IPS-15b (cell line): Measurements from ENCODE around the gene TCN2.
"Not testable (repeated sequence)": the region's sequence is repeated elsewhere in the genome, so short reads cannot be mapped to it uniquely, and the experiment has no call there.

Experiments used
- H3K27me3 ChIP-seq: one replicate; pipeline ENCODE4 v1.6.1; 2013; ENCODE audit warnings: low read length; ENCODE audit not compliant: control insufficient read depth, insufficient read depth
- H3K36me3 ChIP-seq: one replicate; pipeline ENCODE4 v1.6.1; 2013; ENCODE audit warnings: low read length; ENCODE audit not compliant: control insufficient read depth, insufficient read depth
- H3K4me1 ChIP-seq: one replicate; pipeline ENCODE4 v1.6.1; 2013; ENCODE audit warnings: mild to moderate bottlenecking, low read length; ENCODE audit not compliant: control insufficient read depth, insufficient read depth
- H3K4me3 ChIP-seq: one replicate; pipeline ENCODE4 v1.5.1; 2013; ENCODE audit warnings: low read depth, low read length
- H3K9ac ChIP-seq: one replicate; pipeline ENCODE4 v1.6.1; 2013; ENCODE audit warnings: low read depth, mild to moderate bottlenecking, low read length
- H3K9me3 ChIP-seq: one replicate; pipeline ENCODE4 v1.6.1; 2013; ENCODE audit warnings: mild to moderate bottlenecking, low read length; ENCODE audit not compliant: control insufficient read depth, insufficient read depth

Gene TCN2

GRCh38 chr22:30582788-30583545 is 24.0 kb upstream of the TCN2 start:
- Histone ChIP-seq H3K4me1 (no peaks in the 10 kb centered on the region), H3K4me3 (no peak overlapping the region), H3K9ac (no peak overlapping the region), H3K27me3 (no peaks in the 10 kb centered on the region), H3K9me3 (no peaks in the 10 kb centered on the region), H3K36me3 (peaks cover 95% of the 10 kb centered on the region)

- H3K4me3 ChIP-seq = no peak overlapping the region
- no peaks in the 10 kb centered on the region for H3K9me3 ChIP-seq
- H3K36me3 ChIP-seq = peaks cover 94% of the 10 kb centered on the region
- no peaks in the 10 kb centered on the region for H3K4me1 ChIP-seq
- H3K27me3 ChIP-seq = no peaks in the 10 kb centered on the region
- no peak overlapping the region for H3K9ac ChIP-seq
Measured at GRCh38 chr22:30584441-30584840, 22.5 kb upstream of the TCN2 start.

GRCh38 chr22:30586414-30586813 is 20.6 kb upstream of the TCN2 start:
- Histone ChIP-seq H3K36me3 (peaks cover 74% of the 10 kb centered on the region), H3K9ac (no peak overlapping the region), H3K4me1 (no peaks in the 10 kb centered on the region), H3K27me3 (no peaks in the 10 kb centered on the region), H3K9me3 (no peaks in the 10 kb centered on the region), H3K4me3 (no peak overlapping the region)

- Histone ChIP-seq H3K4me1 (no peaks in the 10 kb centered on the region), H3K27me3 (peaks cover 8% of the 10 kb centered on the region), H3K9me3 (no peaks in the 10 kb centered on the region), H3K9ac (peak overlapping the region; percentile 76), H3K4me3 (peak overlapping the region; percentile 91), H3K36me3 (peaks cover 31% of the 10 kb centered on the region)
Measured at GRCh38 chr22:30591191-30591587, 15.8 kb upstream of the TCN2 start.

GRCh38 chr22:30591588-30592359 is 15.2 kb upstream of the TCN2 start, which contains the start of gene PES1:
Gene PES1 (minus strand): TSS chr22:30591910. CDS start chr22:30591833, 77 bp downstream.
- peaks cover 25% of the 10 kb centered on the region for H3K36me3 ChIP-seq
- no peaks in the 10 kb centered on the region for H3K9me3 ChIP-seq
- H3K27me3 ChIP-seq = peaks cover 8% of the 10 kb centered on the region
- H3K4me3 ChIP-seq = peak within 1 kb of the TSS; percentile 91
- no peaks in the 10 kb centered on the region for H3K4me1 ChIP-seq
- peak within 1 kb of the TSS; percentile 87 for H3K9ac ChIP-seq

GRCh38 chr22:30592360-30592713 is 14.6 kb upstream of the TCN2 start:
- H3K9ac ChIP-seq, H3K4me3 ChIP-seq, H3K27me3 ChIP-seq, H3K4me1 ChIP-seq, H3K9me3 ChIP-seq: not testable (repeated sequence)
- peaks cover 20% of the 10 kb centered on the region for H3K36me3 ChIP-seq

- Histone ChIP-seq H3K4me1 (no peaks in the 10 kb centered on the region), H3K9ac (no peak overlapping the region), H3K9me3 (no peaks in the 10 kb centered on the region), H3K27me3 (peaks cover 8% of the 10 kb centered on the region), H3K4me3 (no peak overlapping the region), H3K36me3 (no peaks in the 10 kb centered on the region)
Measured at GRCh38 chr22:30596199-30596598, 10.8 kb upstream of the TCN2 start.

- Histone ChIP-seq H3K4me1 (no peaks in the 10 kb centered on the region), H3K9me3 (no peaks in the 10 kb centered on the region), H3K36me3 (no peaks in the 10 kb centered on the region), H3K9ac (no peak overlapping the region), H3K4me3 (no peak overlapping the region), H3K27me3 (peaks cover 8% of the 10 kb centered on the region)
Measured at GRCh38 chr22:30596886-30597285, 10.1 kb upstream of the TCN2 start.

GRCh38 chr22:30598986-30599385 is 8.0 kb upstream of the TCN2 start:
- no peaks in the 10 kb centered on the region for H3K9me3 ChIP-seq
- H3K4me3 ChIP-seq = no peak overlapping the region
- no peaks in the 10 kb centered on the region for H3K36me3 ChIP-seq
- no peak overlapping the region for H3K9ac ChIP-seq
- H3K4me1 ChIP-seq = no peaks in the 10 kb centered on the region
- no peaks in the 10 kb centered on the region for H3K27me3 ChIP-seq

GRCh38 chr22:30600921-30601320 is 6.1 kb upstream of the TCN2 start:
- H3K9ac ChIP-seq = no peak overlapping the region
- no peak overlapping the region for H3K4me3 ChIP-seq
- H3K4me1 ChIP-seq = no peaks in the 10 kb centered on the region

GRCh38 chr22:30601464-30601863 is 5.5 kb upstream of the TCN2 start:
- Histone ChIP-seq H3K4me1 (no peaks in the 10 kb centered on the region), H3K27me3 (no peaks in the 10 kb centered on the region), H3K9me3 (no peaks in the 10 kb centered on the region), H3K4me3 (no peak overlapping the region), H3K9ac (no peak overlapping the region), H3K36me3 (no peaks in the 10 kb centered on the region)

More at GRCh38 chr22:30600921-30601320, 6.1 kb upstream of the TCN2 start:
- H3K9me3 ChIP-seq = no peaks in the 10 kb centered on the region
- no peaks in the 10 kb centered on the region for H3K36me3 ChIP-seq
- H3K27me3 ChIP-seq = no peaks in the 10 kb centered on the region

GRCh38 chr22:30602049-30602448 is 4.9 kb upstream of the TCN2 start:
- Histone ChIP-seq H3K4me1 (no peaks in the 10 kb centered on the region), H3K27me3 (no peaks in the 10 kb centered on the region), H3K4me3 (no peak overlapping the region), H3K36me3 (no peaks in the 10 kb centered on the region), H3K9me3 (no peaks in the 10 kb centered on the region), H3K9ac (no peak overlapping the region)
